A673 (cell line): ENCODE measurements around the gene DCUN1D3. TPM values are rescaled to one million over a fixed set of nuclear protein-coding genes. Genes with fewer than 3 reads are reported as not detected.

Experiments
- BruUV-seq: library from RNA; stranded (reverse); fragments of 400-500 nt; replicated peaks from 2 replicates; lab custom pipeline; 2021; lab: Mats Ljungman, UMichigan
- CTCF ChIA-PET: fragments of 300-600 bp; sonication (Branson Sonifier 250); formaldehyde crosslinking; loops from one replicate; lab custom pipeline; 2022; ENCODE audit warnings: antibody characterized with exemption; lab: Charles Lee
- POLR2A ChIA-PET: fragments of 300-600 bp; sonication (Branson Sonifier 250); formaldehyde crosslinking; loops from one replicate; lab custom pipeline; 2022; ENCODE audit warnings: antibody characterized with exemption; ENCODE audit not compliant: low non-redundant PET; lab: Charles Lee
- DNase-seq: peaks from one replicate; pipeline ENCODE4 v3.0.0-alpha.2; 2015; ENCODE audit warnings: low spot score
- H3K27ac ChIP-seq: fragments of 200-600 bp; sonication (generic); 2 replicates; pipeline ENCODE4 v1.5.1; 2016; ENCODE audit warnings: mixed run types, low read depth, mild to moderate bottlenecking, mixed read lengths, antibody characterized with exemption, low read length; ENCODE audit not compliant: poor library complexity, severe bottlenecking
- H3K27me3 ChIP-seq: fragments of 200-600 bp; sonication (generic); replicated peaks from 2 replicates; pipeline ENCODE4 v1.6.1; 2017; ENCODE audit warnings: mixed run types, low read depth, mild to moderate bottlenecking, mixed read lengths, antibody characterized with exemption, low read length; ENCODE audit not compliant: insufficient read depth, poor library complexity
- H3K36me3 ChIP-seq: fragments of 200-600 bp; sonication (generic); 2 replicates; pipeline ENCODE4 v1.6.1; 2016; ENCODE audit warnings: mixed run types, mild to moderate bottlenecking, mixed read lengths, antibody characterized with exemption, low read length; ENCODE audit not compliant: insufficient read depth, poor library complexity, severe bottlenecking
- H3K4me1 ChIP-seq: fragments of 200-600 bp; sonication (generic); 2 replicates; pipeline ENCODE4 v1.6.1; 2017; ENCODE audit warnings: mixed run types, mild to moderate bottlenecking, mixed read lengths, antibody characterized with exemption, low read length; ENCODE audit not compliant: insufficient read depth, poor library complexity, severe bottlenecking
- H3K4me3 ChIP-seq: fragments of 200-600 bp; sonication (generic); 2 replicates; pipeline ENCODE4 v1.5.1; 2016; ENCODE audit warnings: low read depth, mixed run types, mild to moderate bottlenecking, mixed read lengths, low read length; ENCODE audit not compliant: poor library complexity, severe bottlenecking
- H3K9me3 ChIP-seq: fragments of 200-600 bp; sonication (generic); 2 replicates; pipeline ENCODE4 v1.6.1; 2016; ENCODE audit warnings: mixed run types, low read depth, mild to moderate bottlenecking, mixed read lengths, antibody characterized with exemption, low read length; ENCODE audit not compliant: poor library complexity, severe bottlenecking
- EZH2 ChIP-seq: fragments of 200-600 bp; sonication (generic); IDR thresholded peaks from 2 replicates; pipeline ENCODE4 v1.6.1; 2017; ENCODE audit warnings: borderline replicate concordance, low read depth, mild to moderate bottlenecking, mixed read lengths, antibody characterized with exemption, low read length; ENCODE audit not compliant: poor library complexity, severe bottlenecking
- intact Hi-C: fragments of 100-400 bp; cut with micrococcal nuclease; formaldehyde crosslinking; loops from one replicate; pipeline ENCODE4 v1.10.0; 2022; ENCODE audit not compliant: unreplicated experiment
- total RNA-seq: library from RNA; stranded (reverse); gene quantifications from 2 replicates; pipeline ENCODE4 v1.2.3, GENCODE V29; 2021
- TF ChIP-seq, protein P1 (sequence below): fragments of 300-800, 200-600 bp; sonication (generic); conservative IDR thresholded peaks from 2 replicates; pipeline ENCODE4 v1.5.1; 2017; ENCODE audit warnings: low read depth, mild to moderate bottlenecking, antibody characterized with exemption, low read length, moderate library complexity, mixed read lengths

Gene DCUN1D3
- total RNA-seq, 1 experiment from 2014 or later = 12.4 TPM

- TF ChIP-seq EZH2 = no peak
- TF ChIP-seq, protein P1, sequence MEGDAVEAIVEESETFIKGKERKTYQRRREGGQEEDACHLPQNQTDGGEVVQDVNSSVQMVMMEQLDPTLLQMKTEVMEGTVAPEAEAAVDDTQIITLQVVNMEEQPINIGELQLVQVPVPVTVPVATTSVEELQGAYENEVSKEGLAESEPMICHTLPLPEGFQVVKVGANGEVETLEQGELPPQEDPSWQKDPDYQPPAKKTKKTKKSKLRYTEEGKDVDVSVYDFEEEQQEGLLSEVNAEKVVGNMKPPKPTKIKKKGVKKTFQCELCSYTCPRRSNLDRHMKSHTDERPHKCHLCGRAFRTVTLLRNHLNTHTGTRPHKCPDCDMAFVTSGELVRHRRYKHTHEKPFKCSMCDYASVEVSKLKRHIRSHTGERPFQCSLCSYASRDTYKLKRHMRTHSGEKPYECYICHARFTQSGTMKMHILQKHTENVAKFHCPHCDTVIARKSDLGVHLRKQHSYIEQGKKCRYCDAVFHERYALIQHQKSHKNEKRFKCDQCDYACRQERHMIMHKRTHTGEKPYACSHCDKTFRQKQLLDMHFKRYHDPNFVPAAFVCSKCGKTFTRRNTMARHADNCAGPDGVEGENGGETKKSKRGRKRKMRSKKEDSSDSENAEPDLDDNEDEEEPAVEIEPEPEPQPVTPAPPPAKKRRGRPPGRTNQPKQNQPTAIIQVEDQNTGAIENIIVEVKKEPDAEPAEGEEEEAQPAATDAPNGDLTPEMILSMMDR = no peak
- Histone ChIP-seq H3K4me1 (peaks cover 7% of the 10 kb centered on the region), H3K4me3 (no peak overlapping the region), H3K27ac (no peak overlapping the region), H3K27me3 (no peaks in the 10 kb centered on the region), H3K36me3 (no peaks in the 10 kb centered on the region), H3K9me3 (no peaks in the 10 kb centered on the region)
- BruUV-seq = no TSS peak
- intact Hi-C loops = no loop called here
- POLR2A ChIA-PET = interaction anchor here (0.7 kb wide), 1 partner anchor 35 kb away, joined by 3 read pairs; no protein-coding TSS in a partner anchor
- DNase-seq = peak; percentile 48
- CTCF ChIA-PET = no interaction called here
Measured at GRCh38 chr16:20910781-20911321, 10.7 kb upstream of the DCUN1D3 start.

- no peak overlapping the region for H3K4me3 ChIP-seq
- peaks cover 14% of the 10 kb centered on the region for H3K4me1 ChIP-seq
- no TSS peak for BruUV-seq
- POLR2A ChIA-PET = no interaction called here
- CTCF ChIA-PET = no interaction called here
- TF ChIP-seq, protein P1 = no peak
- no peak for TF ChIP-seq EZH2
- H3K27me3 ChIP-seq = no peaks in the 10 kb centered on the region
- no peaks in the 10 kb centered on the region for H3K36me3 ChIP-seq
- DNase-seq = peak; percentile 15
- H3K27ac ChIP-seq = no peak overlapping the region
- intact Hi-C loops = no loop called here
- H3K9me3 ChIP-seq = no peaks in the 10 kb centered on the region
Measured at GRCh38 chr16:20906341-20907255, 6.4 kb upstream of the DCUN1D3 start.

GRCh38 chr16:20905576-20905975, 5.4 kb upstream of the DCUN1D3 start:
- ChIA-PET POLR2A (no interaction called here), CTCF (no interaction called here)
- H3K27me3 ChIP-seq = no peaks in the 10 kb centered on the region
- TF ChIP-seq EZH2 = no peak
- TF ChIP-seq, protein P1 = no peak
- no peaks in the 10 kb centered on the region for H3K36me3 ChIP-seq
- H3K9me3 ChIP-seq = no peaks in the 10 kb centered on the region
- peaks cover 7% of the 10 kb centered on the region for H3K4me1 ChIP-seq
- H3K27ac ChIP-seq = no peak overlapping the region
- H3K4me3 ChIP-seq = no peak overlapping the region
- DNase-seq = no peak
- BruUV-seq = no TSS peak
- intact Hi-C loops = no loop called here
